A673 (cell line): ENCODE data around the gene SIRT2. TPM values are rescaled to one million over a fixed set of nuclear protein-coding genes. Genes with fewer than 3 reads are reported as not detected.

Source experiments
- BruUV-seq: library from RNA; stranded (reverse); fragments of 400-500 nt; replicated peaks from 2 replicates; lab custom pipeline; 2021; lab: Mats Ljungman, UMichigan
- CTCF ChIA-PET: fragments of 300-600 bp; sonication (Branson Sonifier 250); formaldehyde crosslinking; loops from one replicate; lab custom pipeline; 2022; ENCODE audit warnings: antibody characterized with exemption; lab: Charles Lee
- POLR2A ChIA-PET: fragments of 300-600 bp; sonication (Branson Sonifier 250); formaldehyde crosslinking; loops from one replicate; lab custom pipeline; 2022; ENCODE audit warnings: antibody characterized with exemption; ENCODE audit not compliant: low non-redundant PET; lab: Charles Lee
- DNase-seq: peaks from one replicate; pipeline ENCODE4 v3.0.0-alpha.2; 2015; ENCODE audit warnings: low spot score
- H3K27ac ChIP-seq: fragments of 200-600 bp; sonication (generic); 2 replicates; pipeline ENCODE4 v1.5.1; 2016; ENCODE audit warnings: mixed run types, low read depth, mild to moderate bottlenecking, mixed read lengths, antibody characterized with exemption, low read length; ENCODE audit not compliant: poor library complexity, severe bottlenecking
- H3K27me3 ChIP-seq: fragments of 200-600 bp; sonication (generic); replicated peaks from 2 replicates; pipeline ENCODE4 v1.6.1; 2017; ENCODE audit warnings: mixed run types, low read depth, mild to moderate bottlenecking, mixed read lengths, antibody characterized with exemption, low read length; ENCODE audit not compliant: insufficient read depth, poor library complexity
- H3K36me3 ChIP-seq: fragments of 200-600 bp; sonication (generic); 2 replicates; pipeline ENCODE4 v1.6.1; 2016; ENCODE audit warnings: mixed run types, mild to moderate bottlenecking, mixed read lengths, antibody characterized with exemption, low read length; ENCODE audit not compliant: insufficient read depth, poor library complexity, severe bottlenecking
- H3K4me1 ChIP-seq: fragments of 200-600 bp; sonication (generic); 2 replicates; pipeline ENCODE4 v1.6.1; 2017; ENCODE audit warnings: mixed run types, mild to moderate bottlenecking, mixed read lengths, antibody characterized with exemption, low read length; ENCODE audit not compliant: insufficient read depth, poor library complexity, severe bottlenecking
- H3K4me3 ChIP-seq: fragments of 200-600 bp; sonication (generic); 2 replicates; pipeline ENCODE4 v1.5.1; 2016; ENCODE audit warnings: low read depth, mixed run types, mild to moderate bottlenecking, mixed read lengths, low read length; ENCODE audit not compliant: poor library complexity, severe bottlenecking
- H3K9me3 ChIP-seq: fragments of 200-600 bp; sonication (generic); 2 replicates; pipeline ENCODE4 v1.6.1; 2016; ENCODE audit warnings: mixed run types, low read depth, mild to moderate bottlenecking, mixed read lengths, antibody characterized with exemption, low read length; ENCODE audit not compliant: poor library complexity, severe bottlenecking
- EZH2 ChIP-seq: fragments of 200-600 bp; sonication (generic); IDR thresholded peaks from 2 replicates; pipeline ENCODE4 v1.6.1; 2017; ENCODE audit warnings: borderline replicate concordance, low read depth, mild to moderate bottlenecking, mixed read lengths, antibody characterized with exemption, low read length; ENCODE audit not compliant: poor library complexity, severe bottlenecking
- intact Hi-C: fragments of 100-400 bp; cut with micrococcal nuclease; formaldehyde crosslinking; loops from one replicate; pipeline ENCODE4 v1.10.0; 2022; ENCODE audit not compliant: unreplicated experiment
- total RNA-seq: library from RNA; stranded (reverse); gene quantifications from 2 replicates; pipeline ENCODE4 v1.2.3, GENCODE V29; 2021
- TF ChIP-seq, protein P1 (sequence below): fragments of 300-800, 200-600 bp; sonication (generic); conservative IDR thresholded peaks from 2 replicates; pipeline ENCODE4 v1.5.1; 2017; ENCODE audit warnings: low read depth, mild to moderate bottlenecking, antibody characterized with exemption, low read length, moderate library complexity, mixed read lengths

The SIRT2 gene
- total RNA-seq, 1 experiment from 2014 or later: 32.2 TPM

DNA sequence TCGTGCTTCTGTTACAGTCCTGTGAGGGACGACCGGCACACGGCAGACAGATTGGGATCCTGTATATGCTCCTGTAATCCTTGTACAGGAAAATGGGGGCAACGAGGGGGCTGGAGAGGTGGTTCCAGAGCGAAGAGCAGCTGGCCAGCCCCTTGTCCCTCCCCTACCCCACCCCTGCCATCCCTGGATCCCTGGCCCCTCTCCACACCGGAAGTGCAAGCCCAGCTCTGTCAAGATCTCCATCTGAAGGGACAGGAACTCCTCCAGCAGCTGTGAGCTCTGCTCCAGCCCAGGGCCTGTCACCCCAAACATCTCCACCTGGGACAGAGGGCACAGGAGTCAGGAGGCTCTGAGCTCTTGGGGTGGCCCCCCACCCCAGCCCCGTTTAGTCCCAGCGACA is 18.1 kb upstream of the SIRT2 start:
- no peak for TF ChIP-seq EZH2
- TF ChIP-seq, protein P1, sequence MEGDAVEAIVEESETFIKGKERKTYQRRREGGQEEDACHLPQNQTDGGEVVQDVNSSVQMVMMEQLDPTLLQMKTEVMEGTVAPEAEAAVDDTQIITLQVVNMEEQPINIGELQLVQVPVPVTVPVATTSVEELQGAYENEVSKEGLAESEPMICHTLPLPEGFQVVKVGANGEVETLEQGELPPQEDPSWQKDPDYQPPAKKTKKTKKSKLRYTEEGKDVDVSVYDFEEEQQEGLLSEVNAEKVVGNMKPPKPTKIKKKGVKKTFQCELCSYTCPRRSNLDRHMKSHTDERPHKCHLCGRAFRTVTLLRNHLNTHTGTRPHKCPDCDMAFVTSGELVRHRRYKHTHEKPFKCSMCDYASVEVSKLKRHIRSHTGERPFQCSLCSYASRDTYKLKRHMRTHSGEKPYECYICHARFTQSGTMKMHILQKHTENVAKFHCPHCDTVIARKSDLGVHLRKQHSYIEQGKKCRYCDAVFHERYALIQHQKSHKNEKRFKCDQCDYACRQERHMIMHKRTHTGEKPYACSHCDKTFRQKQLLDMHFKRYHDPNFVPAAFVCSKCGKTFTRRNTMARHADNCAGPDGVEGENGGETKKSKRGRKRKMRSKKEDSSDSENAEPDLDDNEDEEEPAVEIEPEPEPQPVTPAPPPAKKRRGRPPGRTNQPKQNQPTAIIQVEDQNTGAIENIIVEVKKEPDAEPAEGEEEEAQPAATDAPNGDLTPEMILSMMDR: no peak
- no peak for DNase-seq
- ChIA-PET CTCF (no interaction called here), POLR2A (no interaction called here)
- Histone ChIP-seq H3K4me3 (no peak overlapping the region), H3K4me1 (peaks cover 1% of the 10 kb centered on the region), H3K27ac (no peak overlapping the region), H3K9me3 (no peaks in the 10 kb centered on the region), H3K27me3 (no peaks in the 10 kb centered on the region), H3K36me3 (peaks cover 5% of the 10 kb centered on the region)
- no TSS peak for BruUV-seq
- intact Hi-C loops: no loop called here

DNA sequence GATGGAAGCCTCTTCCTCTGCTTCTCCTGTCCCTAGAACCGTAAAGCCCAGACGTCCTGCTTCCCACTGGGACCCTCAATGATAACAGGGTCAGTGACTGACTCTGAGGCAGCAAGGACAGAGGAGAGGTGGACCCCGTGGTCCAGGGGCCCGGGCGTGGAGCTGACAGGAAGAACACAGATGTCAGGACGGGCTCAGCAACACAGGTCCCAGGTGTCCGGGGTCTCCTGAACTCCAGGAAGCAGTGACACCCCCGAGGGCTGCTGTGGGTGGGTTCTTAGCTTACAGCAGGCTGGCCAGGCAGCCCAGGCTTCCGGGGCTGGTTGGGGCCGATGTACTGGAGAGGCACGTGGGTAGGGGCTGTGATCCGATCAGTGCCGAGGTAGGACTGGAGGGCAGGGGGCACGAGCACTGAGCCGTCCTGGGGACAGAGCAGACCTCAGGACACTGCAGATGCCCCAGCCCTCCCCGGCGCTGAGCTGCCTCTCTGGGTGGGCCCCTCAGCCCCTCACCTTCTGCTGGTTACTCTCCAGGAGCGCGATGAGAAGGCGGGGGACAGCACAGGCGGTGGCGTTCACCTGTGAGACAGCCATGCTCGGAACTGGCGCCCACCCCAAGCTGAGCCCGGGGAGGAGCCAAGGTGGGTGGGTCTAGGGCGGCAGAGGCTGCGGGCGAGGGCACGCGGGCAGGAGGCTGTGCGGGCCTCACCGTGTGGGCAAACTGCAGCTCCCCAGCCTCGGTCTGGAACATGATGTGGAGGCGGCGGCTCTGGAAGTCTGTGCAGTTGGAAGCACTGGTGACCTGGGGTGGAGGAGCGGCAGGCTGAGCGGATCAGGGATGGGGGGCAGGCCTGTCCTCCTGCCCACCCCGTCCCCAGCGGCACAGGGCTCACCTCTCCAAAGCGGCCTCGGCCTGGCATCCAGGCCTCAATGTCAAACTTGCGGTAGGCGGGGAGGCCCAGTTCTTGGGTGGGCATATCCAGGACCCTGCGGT is 16.2 kb upstream of the SIRT2 start:
- TF ChIP-seq EZH2: no peak
- TF ChIP-seq, protein P1: no peak
- ChIA-PET POLR2A (no interaction called here), CTCF (no interaction called here)
- H3K4me3 ChIP-seq: no peak overlapping the region
- no peaks in the 10 kb centered on the region for H3K36me3 ChIP-seq
- peaks cover 9% of the 10 kb centered on the region for H3K4me1 ChIP-seq
- intact Hi-C loops: no loop called here
- no peaks in the 10 kb centered on the region for H3K9me3 ChIP-seq
- no peaks in the 10 kb centered on the region for H3K27me3 ChIP-seq
- DNase-seq: no peak
- H3K27ac ChIP-seq: no peak overlapping the region
- BruUV-seq: no TSS peak

DNA sequence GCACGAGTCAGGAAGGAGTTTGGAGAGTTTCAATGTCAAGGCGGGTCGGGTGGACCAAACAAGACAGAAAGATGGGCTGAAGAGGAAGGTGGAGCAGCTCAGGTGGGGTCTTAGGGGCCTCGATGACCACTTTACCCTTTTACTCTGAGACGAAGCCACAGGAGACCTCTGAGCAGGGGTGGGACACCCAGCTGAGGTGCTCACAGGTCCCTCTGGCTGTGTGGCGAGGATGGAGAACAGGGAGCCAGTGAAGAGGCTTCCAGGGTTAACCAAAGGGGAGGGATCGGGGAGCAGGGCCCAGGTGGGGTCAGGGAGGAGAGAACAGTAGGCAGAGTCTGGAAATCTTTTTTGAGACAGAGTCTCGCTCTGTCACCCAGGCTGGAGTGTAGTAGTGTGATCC is 14.5 kb upstream of the SIRT2 start:
- Histone ChIP-seq H3K27ac (no peak overlapping the region), H3K36me3 (no peaks in the 10 kb centered on the region), H3K9me3 (no peaks in the 10 kb centered on the region), H3K4me1 (peaks cover 9% of the 10 kb centered on the region), H3K4me3 (no peak overlapping the region), H3K27me3 (no peaks in the 10 kb centered on the region)
- DNase-seq: no peak
- TF ChIP-seq EZH2: no peak
- TF ChIP-seq, protein P1: no peak
- POLR2A ChIA-PET: no interaction called here
- CTCF ChIA-PET: interaction anchor here (0.6 kb wide), 1 partner anchor 482 kb away, joined by 3 read pairs; no protein-coding TSS in a partner anchor
- intact Hi-C loops: no loop called here
- no TSS peak for BruUV-seq
